CD4-positive, CD25-positive, alpha-beta regulatory T cell (primary cell): ENCODE results near the gene CLDN7. TPM values are rescaled to one million over a fixed set of nuclear protein-coding genes. Genes with fewer than 3 reads are reported as not detected.

Experiments
- ATAC-seq, 2 donors: fragments of 150-1000 bp; cut with Tn5 transposase; one replicate each; pipeline ENCODE4 v1.10.0; 2021; ENCODE audit warnings: low read depth in 2 of 2, moderate number of reproducible peaks in 2 of 2, moderate library complexity in 1 of 2
- DNase-seq, 3 donors: peaks; one replicate each; pipeline versions ENCODE4 v3.0.0 to v3.0.0-alpha.2; 2012 to 2022; ENCODE audit warnings: mixed read lengths in 1 of 3
- H3K27ac ChIP-seq: one replicate; pipeline ENCODE4 v1.7.0; 2013; ENCODE audit warnings: mild to moderate bottlenecking, low read length; ENCODE audit not compliant: insufficient read depth, poor library complexity, severe bottlenecking
- H3K27me3 ChIP-seq: one replicate; pipeline ENCODE4 v1.7.0; 2013; ENCODE audit warnings: low read length; ENCODE audit not compliant: control insufficient read depth, insufficient read depth
- H3K36me3 ChIP-seq: one replicate; pipeline ENCODE4 v1.7.0; 2013; ENCODE audit warnings: mild to moderate bottlenecking, low read length, moderate library complexity; ENCODE audit not compliant: control insufficient read depth, insufficient read depth
- H3K4me1 ChIP-seq: 2 replicates; pipeline ENCODE4 v1.7.0; 2013; ENCODE audit warnings: mild to moderate bottlenecking, low read length; ENCODE audit not compliant: insufficient read depth, control insufficient read depth, poor library complexity, severe bottlenecking
- H3K4me3 ChIP-seq: one replicate; pipeline ENCODE4 v1.7.0; 2013; ENCODE audit warnings: low read depth, mild to moderate bottlenecking, low read length, moderate library complexity
- H3K9me3 ChIP-seq, 2 experiments: 1 replicate in 1 of 2; 2 replicates in 1 of 2; pipeline ENCODE4 v1.7.0; 2013; ENCODE audit warnings: low read length in 2 of 2, mild to moderate bottlenecking in 1 of 2, moderate library complexity in 1 of 2; ENCODE audit not compliant: control insufficient read depth in 2 of 2
- H3K27ac Mint-ChIP-seq, 3 donors: one replicate each; pipeline ENCODE4 v1.8.0; 2020 to 2022; ENCODE audit warnings: mild to moderate bottlenecking in 3 of 3, mixed read lengths in 3 of 3, moderate library complexity in 2 of 3
- H3K27me3 Mint-ChIP-seq: one replicate; pipeline ENCODE4 v1.8.0; 2022; ENCODE audit warnings: mild to moderate bottlenecking, mixed read lengths
- H3K36me3 Mint-ChIP-seq: one replicate; pipeline ENCODE4 v1.8.0; 2020; ENCODE audit warnings: mixed read lengths
- H3K4me1 Mint-ChIP-seq, 4 donors: one replicate each; pipeline ENCODE4 v1.8.0; 2020 to 2022; ENCODE audit warnings: mixed read lengths in 4 of 4, mild to moderate bottlenecking in 1 of 4
- H3K4me3 Mint-ChIP-seq, 4 donors: one replicate each; pipeline ENCODE4 v1.8.0; 2020 to 2022; ENCODE audit warnings: mild to moderate bottlenecking in 4 of 4, mixed read lengths in 4 of 4, moderate library complexity in 3 of 4
- H3K9me3 Mint-ChIP-seq, 7 donors: one replicate each; pipeline ENCODE4 v1.8.0; 2020 to 2022; ENCODE audit warnings: mixed read lengths in 7 of 7, mild to moderate bottlenecking in 3 of 7, moderate library complexity in 2 of 7
- polyA plus RNA-seq, 4 donors: library from polyadenylated mRNA; unstranded; fragments of 300-500 nt; fragmentation: Illumina TruSeq; gene quantifications; one replicate each; pipeline ENCODE4 v1.2.3, GENCODE V29; 2021
- total RNA-seq: library from RNA; stranded (reverse); gene quantifications from one replicate; pipeline ENCODE4 v1.2.3, GENCODE V29; 2022

CLDN7 gene
- total and polyA plus RNA-seq, 5 donors from 2014 or later: 0.55 to 2.0 (median 1.3) TPM; not detected in 1

DNA sequence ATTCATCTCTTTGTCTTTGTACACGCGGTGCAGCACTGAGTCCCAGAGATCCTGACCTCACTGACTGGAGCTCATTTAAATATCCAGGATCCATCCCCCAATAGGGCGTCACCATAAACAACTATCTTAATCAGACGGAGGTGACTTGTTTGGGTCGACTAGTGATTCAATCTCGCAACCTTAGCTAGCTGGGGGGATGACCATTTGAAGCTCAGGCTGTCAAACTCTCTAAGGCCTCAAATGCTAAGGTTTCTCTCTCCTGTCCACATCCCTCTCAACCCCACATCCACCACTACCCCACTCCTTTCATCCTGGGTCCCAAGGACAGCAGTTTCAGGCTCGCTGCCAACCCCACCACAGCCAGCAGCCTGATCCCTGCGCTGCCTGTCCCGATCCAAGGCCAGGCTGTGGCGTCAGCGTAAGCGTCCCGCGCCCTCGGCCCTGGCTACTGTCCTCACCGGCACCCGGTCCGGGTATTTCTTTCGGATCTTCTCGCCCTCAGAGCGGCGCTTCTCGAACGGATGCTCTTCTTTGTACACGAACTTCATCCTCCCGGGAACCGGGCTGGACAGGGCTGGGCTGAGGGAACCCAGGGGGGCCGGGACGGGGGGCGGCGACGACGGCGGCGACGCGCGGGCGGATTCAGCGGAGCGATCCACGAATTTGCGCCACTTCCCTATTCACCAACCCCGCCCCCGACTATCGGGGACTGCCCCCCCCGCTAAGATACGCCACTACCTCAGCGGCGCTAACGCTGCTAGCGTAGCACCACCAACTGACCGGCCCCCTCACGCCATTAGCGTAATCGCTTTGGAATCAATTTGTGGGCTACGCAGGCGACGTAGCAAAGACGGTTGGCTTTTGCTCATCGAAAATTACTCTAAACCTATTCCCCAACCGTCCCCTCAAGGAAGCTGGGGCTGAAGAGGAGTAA, 20.2 kb downstream of the CLDN7 start, which contains the start of gene GABARAP:
GABARAP (minus strand) TSS at position 667 of the 934 bp plus-strand sequence; CDS start at position 548, 119 bp downstream.
- ATAC-seq (peak; percentile 23 to 27), DNase-seq (peak; percentile 86 to 95 (median 93))
- Histone ChIP-seq H3K4me3 (peak within 1 kb of the TSS; percentile 99), H3K9me3 (no peaks in the 10 kb centered on the region), H3K4me1 (peaks cover 40% of the 10 kb centered on the region), H3K27me3 (no peaks in the 10 kb centered on the region), H3K36me3 (peaks cover 34% of the 10 kb centered on the region), H3K27ac (peak within 1 kb of the TSS; percentile 93)
- Mint-ChIP-seq H3K27me3 (peaks cover 14% of the 10 kb centered on the region), H3K27ac (peak within 1 kb of the TSS; percentile 98 to 99 (median 99)), H3K4me3 (peak within 1 kb of the TSS; percentile 92 to 97 (median 96)), H3K36me3 (peaks cover 35% of the 10 kb centered on the region), H3K4me1 (peaks cover 16 to 48% (median 30%) of the 10 kb centered on the region in 4 donors), H3K9me3 (peaks cover 0 to 1% (median 0%) of the 10 kb centered on the region in 7 donors)

DNA sequence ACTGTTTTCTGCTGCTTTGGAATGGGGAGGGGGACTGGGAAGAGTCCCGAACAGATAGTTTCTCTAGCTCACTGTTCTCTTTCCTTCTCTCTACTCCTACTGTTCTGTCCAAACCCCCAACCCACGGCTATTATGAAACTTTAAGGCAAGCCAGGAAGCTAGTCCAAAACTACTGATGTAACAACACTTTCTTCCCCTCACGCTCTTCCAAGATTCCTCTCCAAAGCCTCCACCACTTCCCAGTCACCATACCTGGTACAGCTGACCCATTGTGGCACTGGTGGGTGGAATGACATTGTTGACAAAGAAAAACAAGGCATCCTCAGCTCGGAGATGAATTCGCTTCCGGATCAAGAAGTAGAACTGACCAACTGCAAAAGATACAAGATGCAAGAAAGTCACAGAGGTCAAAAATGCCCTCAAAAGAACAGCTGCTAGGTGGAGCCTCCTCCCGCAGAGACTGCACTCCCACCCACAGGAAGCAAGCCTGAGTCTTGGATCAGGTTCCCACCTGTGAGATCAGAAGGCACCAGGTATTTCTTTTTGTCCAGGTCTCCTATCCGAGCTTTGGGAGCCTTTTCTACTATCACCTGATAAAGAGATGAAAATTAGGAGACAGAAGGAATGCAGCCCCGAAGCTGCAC, 21.1 kb downstream of the CLDN7 start:
- peak overlapping the region; percentile 82 for H3K4me3 ChIP-seq

GRCh38 chr17:7240375-7240774, 21.9 kb downstream of the CLDN7 start:
- peaks cover 29% of the 10 kb centered on the region for H3K36me3 Mint-ChIP-seq
- H3K4me1 Mint-ChIP-seq: peaks cover 20 to 55% (median 36%) of the 10 kb centered on the region in 4 donors
- ATAC-seq: no peak

More for the DNA sequence above, 21.1 kb downstream of the CLDN7 start:
- Histone ChIP-seq H3K36me3 (peaks cover 33% of the 10 kb centered on the region), H3K9me3 (no peaks in the 10 kb centered on the region), H3K27ac (peak overlapping the region; percentile 93), H3K4me1 (peaks cover 41% of the 10 kb centered on the region), H3K27me3 (no peaks in the 10 kb centered on the region)
- Mint-ChIP-seq H3K9me3 (peaks cover 0 to 1% (median 0%) of the 10 kb centered on the region in 7 donors), H3K4me3 (peak overlapping the region; percentile 92 to 97 (median 96)), H3K27ac (peak overlapping the region; percentile 98 to 99 (median 99)), H3K4me1 (peaks cover 20 to 46% (median 30%) of the 10 kb centered on the region in 4 donors), H3K27me3 (peaks cover 14% of the 10 kb centered on the region), H3K36me3 (peaks cover 33% of the 10 kb centered on the region)
- ATAC-seq (no peak), DNase-seq (no peak)

DNA sequence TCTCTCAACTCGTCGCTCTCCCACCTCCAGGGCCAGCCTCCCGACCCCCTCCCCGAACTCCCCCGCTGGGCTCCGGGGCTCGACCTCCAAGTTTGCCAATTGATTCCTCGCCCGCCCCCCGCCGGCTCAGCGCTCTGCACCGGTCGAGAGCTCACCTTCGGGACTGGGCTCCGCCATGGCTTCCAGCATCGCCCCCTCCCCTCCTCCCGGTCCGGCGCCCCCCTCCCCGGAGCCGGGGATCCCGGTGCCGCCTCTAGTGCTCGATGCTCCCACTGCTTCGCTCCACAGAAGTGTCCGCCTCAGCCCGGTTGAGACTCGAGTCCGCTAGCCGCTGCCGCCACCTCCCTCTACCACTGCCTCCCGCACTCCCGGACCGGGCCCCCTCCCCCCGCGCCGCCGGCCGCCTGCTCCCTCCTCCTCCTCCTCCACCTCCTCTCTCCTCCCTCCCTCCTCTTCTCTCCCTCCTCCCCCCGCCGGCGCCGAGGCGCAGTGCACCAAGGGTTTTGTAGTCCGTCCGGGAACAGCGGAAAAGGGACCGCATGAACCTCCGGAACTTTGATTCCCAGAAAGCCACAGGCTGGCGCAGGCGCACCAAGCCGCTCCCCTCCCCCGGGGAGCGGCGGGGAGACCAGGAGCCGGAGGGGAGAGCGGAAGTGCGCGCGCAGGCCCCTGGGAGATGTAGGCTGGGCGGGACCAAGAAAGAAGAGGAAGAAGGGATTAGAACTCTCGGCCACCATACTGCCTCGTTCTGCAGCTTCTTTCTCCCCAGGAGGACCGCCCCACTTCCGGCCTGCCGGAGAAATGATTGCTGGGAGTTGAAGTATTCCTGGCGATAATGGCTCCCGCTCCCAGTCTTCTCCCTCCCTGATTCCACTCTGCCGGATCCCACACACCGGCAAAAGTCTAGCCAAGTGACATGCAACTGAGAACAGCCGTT, 22.9 kb downstream of the CLDN7 start, which contains the start of gene PHF23:
PHF23 (minus strand) TSS at position 367 of the 937 bp plus-strand sequence; CDS start at position 189, 178 bp downstream.
- no peaks in the 10 kb centered on the region for H3K27me3 ChIP-seq
- no peaks in the 10 kb centered on the region for H3K9me3 ChIP-seq
- peaks cover 27% of the 10 kb centered on the region for H3K36me3 ChIP-seq
- peaks cover 20 to 65% (median 42%) of the 10 kb centered on the region in 4 donors for H3K4me1 Mint-ChIP-seq
- peaks cover 0 to 1% (median 0%) of the 10 kb centered on the region in 7 donors for H3K9me3 Mint-ChIP-seq
- H3K27me3 Mint-ChIP-seq: peaks cover 10% of the 10 kb centered on the region
- H3K27ac ChIP-seq: peak within 1 kb of the TSS; percentile 90
- peak within 1 kb of the TSS; percentile 92 to 97 (median 96) for H3K4me3 Mint-ChIP-seq
- peaks cover 25% of the 10 kb centered on the region for H3K36me3 Mint-ChIP-seq
- DNase-seq (peak; percentile 95 to 99 (median 96)), ATAC-seq (peak; percentile 65 to 68)
- H3K4me3 ChIP-seq: peak within 1 kb of the TSS; percentile 77
- H3K27ac Mint-ChIP-seq: peak within 1 kb of the TSS; percentile 96 to 99 (median 98)
- H3K4me1 ChIP-seq: peaks cover 48% of the 10 kb centered on the region

More at GRCh38 chr17:7240375-7240774, 21.9 kb downstream of the CLDN7 start:
- H3K4me3 ChIP-seq: peak overlapping the region; percentile 61
- H3K9me3 ChIP-seq: no peaks in the 10 kb centered on the region
- peak overlapping the region; percentile 90 for H3K27ac ChIP-seq
- H3K9me3 Mint-ChIP-seq: peaks cover 0 to 1% (median 0%) of the 10 kb centered on the region in 7 donors
- H3K27me3 Mint-ChIP-seq: peaks cover 14% of the 10 kb centered on the region
- H3K27ac Mint-ChIP-seq: peak overlapping the region in 2 of 3 donors; percentile 96 to 98
- peak overlapping the region; percentile 92 to 97 (median 96) for H3K4me3 Mint-ChIP-seq
- H3K27me3 ChIP-seq: no peaks in the 10 kb centered on the region
- H3K36me3 ChIP-seq: peaks cover 34% of the 10 kb centered on the region
- peaks cover 41% of the 10 kb centered on the region for H3K4me1 ChIP-seq
- DNase-seq: no peak

GRCh38 chr17:7238420-7239090, 23.7 kb downstream of the CLDN7 start:
- H3K4me3 Mint-ChIP-seq: peak overlapping the region; percentile 92 to 97 (median 96)
- DNase-seq (peak in 2 of 3 donors; percentile 35 to 66), ATAC-seq (no peak)
- H3K4me1 Mint-ChIP-seq: peaks cover 20 to 69% (median 43%) of the 10 kb centered on the region in 4 donors
- H3K27me3 ChIP-seq: no peaks in the 10 kb centered on the region
- peak overlapping the region; percentile 90 for H3K27ac ChIP-seq
- H3K27ac Mint-ChIP-seq: peak overlapping the region; percentile 31 to 99 (median 96)
- peaks cover 23% of the 10 kb centered on the region for H3K36me3 Mint-ChIP-seq
- peaks cover 0 to 1% (median 0%) of the 10 kb centered on the region in 7 donors for H3K9me3 Mint-ChIP-seq
- peak overlapping the region; percentile 77 for H3K4me3 ChIP-seq
- no peaks in the 10 kb centered on the region for H3K9me3 ChIP-seq
- H3K27me3 Mint-ChIP-seq: peaks cover 10% of the 10 kb centered on the region
- peaks cover 52% of the 10 kb centered on the region for H3K4me1 ChIP-seq
- H3K36me3 ChIP-seq: peaks cover 23% of the 10 kb centered on the region

- H3K4me3 Mint-ChIP-seq: peak overlapping the region; percentile 92 to 97 (median 96)
- peak overlapping the region; percentile 90 for H3K27ac ChIP-seq
- peaks cover 0 to 1% (median 0%) of the 10 kb centered on the region in 7 donors for H3K9me3 Mint-ChIP-seq
- DNase-seq (peak; percentile 69 to 87 (median 76)), ATAC-seq (peak; percentile 22 to 30)
- peaks cover 24 to 71% (median 44%) of the 10 kb centered on the region in 4 donors for H3K4me1 Mint-ChIP-seq
- peak overlapping the region; percentile 37 for H3K4me3 ChIP-seq
- H3K27ac Mint-ChIP-seq: peak overlapping the region; percentile 31 to 87 (median 87)
- no peaks in the 10 kb centered on the region for H3K9me3 ChIP-seq
- H3K36me3 ChIP-seq: peaks cover 23% of the 10 kb centered on the region
- peaks cover 54% of the 10 kb centered on the region for H3K4me1 ChIP-seq
- peaks cover 19% of the 10 kb centered on the region for H3K36me3 Mint-ChIP-seq
- no peaks in the 10 kb centered on the region for H3K27me3 ChIP-seq
- H3K27me3 Mint-ChIP-seq: peaks cover 6% of the 10 kb centered on the region
Observed at GRCh38 chr17:7237761-7238419, 24.4 kb downstream of the CLDN7 start.
